PC-3 (cell line): Measurements from ENCODE around the gene SMC1A. TPM values are rescaled to one million over a fixed set of nuclear protein-coding genes. Genes with fewer than 3 reads are reported as not detected.
"Not testable (repeated sequence)": the region's sequence is repeated elsewhere in the genome, so short reads cannot be mapped to it uniquely, and the experiment has no call there.

Experiments
- ATAC-seq: fragments of 200-7000 bp; cut with Tn5 transposase; 2 replicates; pipeline ENCODE4 v1.9.1; 2020; ENCODE audit warnings: mild to moderate bottlenecking, moderate library complexity
- BruUV-seq: library from RNA; stranded (reverse); fragments of 400-500 nt; replicated peaks from 2 replicates; lab custom pipeline; 2021; lab: Mats Ljungman, UMichigan
- CTCF ChIA-PET: fragments of 300-600 bp; sonication (Branson Sonifier 250); formaldehyde crosslinking; loops from one replicate; lab custom pipeline; 2022; ENCODE audit warnings: antibody characterized with exemption; lab: Charles Lee
- POLR2A ChIA-PET: fragments of 300-600 bp; sonication (Branson Sonifier 250); formaldehyde crosslinking; loops from one replicate; lab custom pipeline; 2022; ENCODE audit warnings: antibody characterized with exemption; ENCODE audit not compliant: unreplicated experiment; lab: Charles Lee
- DNase-seq: peaks from one replicate; pipeline ENCODE4 v3.0.0-alpha.2; 2015
- H2AFZ ChIP-seq: fragments of 300-600 bp; sonication (generic); 2 replicates; pipeline ENCODE4 v1.6.0; 2016; ENCODE audit warnings: antibody characterized with exemption, low read length
- H3F3A ChIP-seq: fragments of 300-600 bp; sonication (generic); one replicate; pipeline ENCODE4 v1.6.0; 2017; ENCODE audit warnings: antibody characterized with exemption, low read length, control low read depth, mild to moderate bottlenecking; ENCODE audit not compliant: unreplicated experiment
- H3K27ac ChIP-seq: fragments of 300-600 bp; sonication (generic); 2 replicates; pipeline ENCODE4 v1.5.1; 2016; ENCODE audit warnings: mild to moderate bottlenecking, low read length
- H3K27me3 ChIP-seq: fragments of 300-600 bp; sonication (generic); 2 replicates; pipeline ENCODE4 v1.6.1; 2016; ENCODE audit warnings: low read length, mixed read lengths
- H3K36me3 ChIP-seq: fragments of 300-600 bp; sonication (generic); 2 replicates; pipeline ENCODE4 v1.6.1; 2016; ENCODE audit warnings: low read depth, mixed run types, low read length, mixed read lengths
- H3K4me1 ChIP-seq: fragments of 300-600 bp; sonication (generic); 2 replicates; pipeline ENCODE4 v1.5.1; 2016; ENCODE audit warnings: low read length; ENCODE audit not compliant: insufficient read depth
- H3K4me2 ChIP-seq: fragments of 300-600 bp; sonication (generic); 2 replicates; pipeline ENCODE4 v1.6.0; 2016; ENCODE audit warnings: low read length
- H3K4me3 ChIP-seq: fragments of 300-600 bp; sonication (generic); 2 replicates; pipeline ENCODE4 v1.5.1; 2016; ENCODE audit warnings: mild to moderate bottlenecking, low read length, mixed read lengths
- H3K79me2 ChIP-seq: fragments of 300-600 bp; sonication (generic); 2 replicates; pipeline ENCODE4 v1.6.1; 2017; ENCODE audit warnings: low read length, mixed read lengths
- H3K9ac ChIP-seq: fragments of 300-600 bp; sonication (generic); 2 replicates; pipeline ENCODE4 v1.6.0; 2016; ENCODE audit warnings: mild to moderate bottlenecking, low read length
- H3K9me2 ChIP-seq: fragments of 300-600 bp; sonication (generic); replicated peaks from 2 replicates; pipeline ENCODE4 v1.6.1; 2016; ENCODE audit warnings: mixed run types, low read length, mixed read lengths
- H3K9me3 ChIP-seq: fragments of 300-600 bp; sonication (generic); 2 replicates; pipeline ENCODE4 v1.6.1; 2016; ENCODE audit warnings: low read length, mixed read lengths
- H4K20me1 ChIP-seq: fragments of 300-600 bp; sonication (generic); 2 replicates; pipeline ENCODE4 v1.6.1; 2016; ENCODE audit warnings: low read length, mixed read lengths
- CTCF ChIP-seq: fragments of 300-600 bp; sonication (generic); conservative IDR thresholded peaks from 2 replicates; pipeline ENCODE4 v1.5.1; 2017; ENCODE audit warnings: antibody characterized with exemption, low read depth, mild to moderate bottlenecking, low read length
- EZH2 ChIP-seq: fragments of 300-600 bp; sonication (generic); IDR thresholded peaks from one replicate; pipeline ENCODE4 v1.6.1; 2017; ENCODE audit warnings: antibody characterized with exemption, mild to moderate bottlenecking, low read length; ENCODE audit not compliant: unreplicated experiment
- EZH2phosphoT487 ChIP-seq: fragments of 300-600 bp; sonication (generic); IDR thresholded peaks from 2 replicates; pipeline ENCODE4 v1.6.1; 2018; ENCODE audit warnings: mild to moderate bottlenecking, antibody characterized with exemption, low read length, borderline replicate concordance
- intact Hi-C: fragments of 100-400 bp; cut with micrococcal nuclease; formaldehyde crosslinking; loops from 2 replicates; pipeline ENCODE4 v1.9.0; 2023
- total RNA-seq: library from RNA; depleted of rRNA; stranded (reverse); fragments of >200 nt; gene quantifications from 2 replicates; pipeline ENCODE4 v1.2.3, GENCODE V29; 2014

SMC1A gene
- total RNA-seq, 1 experiment from 2014 or later = 47.6 TPM

DNA sequence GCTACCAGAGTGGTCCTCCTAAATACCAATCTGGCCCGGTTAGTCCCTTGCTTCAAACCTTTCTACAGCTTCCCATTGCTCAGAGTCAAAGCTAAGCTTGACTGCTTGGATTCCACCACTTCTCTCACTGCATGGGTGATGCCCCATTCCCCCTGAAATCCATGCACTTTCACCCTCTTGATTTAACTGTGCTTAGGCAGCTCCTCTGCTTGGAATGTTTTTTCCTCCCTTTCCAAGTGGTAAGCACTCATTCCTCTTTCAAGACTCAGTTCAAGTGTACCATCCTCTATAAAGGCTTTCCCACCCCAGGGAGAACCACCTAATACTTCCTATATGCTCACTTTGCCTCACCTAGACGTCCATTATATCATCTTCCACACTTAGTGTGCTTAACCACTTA is 49.1 kb downstream of the SMC1A start:
- no peaks in the 10 kb centered on the region for H3K4me1 ChIP-seq
- no peaks in the 10 kb centered on the region for H3K9me3 ChIP-seq
- H2AFZ ChIP-seq = no peak overlapping the region
- ChIA-PET POLR2A (no interaction called here), CTCF (no interaction called here)
- no peaks in the 10 kb centered on the region for H3F3A ChIP-seq
- no peak overlapping the region for H3K9ac ChIP-seq
- H3K27me3 ChIP-seq = no peaks in the 10 kb centered on the region
- no peak overlapping the region for H3K4me3 ChIP-seq
- no TSS peak for BruUV-seq
- ATAC-seq (no peak), DNase-seq (no peak)
- no peaks in the 10 kb centered on the region for H3K9me2 ChIP-seq
- no peak overlapping the region for H3K27ac ChIP-seq
- H3K36me3 ChIP-seq = peaks cover 3% of the 10 kb centered on the region
- H4K20me1 ChIP-seq = no peaks in the 10 kb centered on the region; the same call in 1 of the 2 replicates
- no peaks in the 10 kb centered on the region for H3K79me2 ChIP-seq
- intact Hi-C loops = no loop called here
- TF ChIP-seq CTCF (no peak), EZH2phosphoT487 (no peak), EZH2 (no peak)
- H3K4me2 ChIP-seq = no peak overlapping the region

DNA sequence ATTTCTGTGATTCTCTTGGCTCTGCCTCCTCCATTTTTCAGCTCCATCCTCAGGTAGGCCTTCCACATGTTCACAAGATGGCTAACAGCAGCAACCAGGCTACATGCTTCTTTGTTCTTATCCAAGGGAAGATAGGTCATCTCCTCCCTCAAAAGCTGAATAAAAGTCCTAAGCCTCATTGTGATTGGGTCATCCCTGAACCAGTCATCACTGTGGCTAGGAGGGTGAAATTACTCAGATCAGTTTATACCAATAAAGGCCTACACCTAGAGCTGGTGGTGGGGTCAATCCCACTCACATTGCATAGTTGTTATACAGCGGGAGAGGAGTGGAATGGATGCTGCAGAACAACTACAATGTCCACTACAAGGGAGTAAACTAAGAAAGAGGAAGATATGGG is 56.0 kb downstream of the SMC1A start:
- H3K36me3 ChIP-seq, POLR2A ChIA-PET, H3K9ac ChIP-seq, BruUV-seq, H3K4me1 ChIP-seq, intact Hi-C loops, H3K4me2 ChIP-seq, CTCF ChIA-PET, H3F3A ChIP-seq, DNase-seq, H2AFZ ChIP-seq, H3K79me2 ChIP-seq, ATAC-seq, H3K27ac ChIP-seq, H3K4me3 ChIP-seq, H4K20me1 ChIP-seq, H3K9me2 ChIP-seq, H3K27me3 ChIP-seq, H3K9me3 ChIP-seq: not testable (repeated sequence)

GRCh38 chrX:53362449-53362848 is 60.0 kb downstream of the SMC1A start:
- no peak for ATAC-seq
- no peaks in the 10 kb centered on the region for H3K27me3 ChIP-seq
- POLR2A ChIA-PET = no interaction called here

More at GRCh38 chrX:53362449-53362848, 60.0 kb downstream of the SMC1A start:
- no peaks in the 10 kb centered on the region for H3K4me1 ChIP-seq
- BruUV-seq = no TSS peak
- no peak overlapping the region for H3K27ac ChIP-seq
- TF ChIP-seq EZH2 (no peak), CTCF (no peak), EZH2phosphoT487 (no peak)
- H3K79me2 ChIP-seq = no peaks in the 10 kb centered on the region
- no peak overlapping the region for H3K4me2 ChIP-seq
- H3K9ac ChIP-seq = no peak overlapping the region
- H4K20me1 ChIP-seq = no peaks in the 10 kb centered on the region
- H3K9me2 ChIP-seq = no peaks in the 10 kb centered on the region
- H2AFZ ChIP-seq = no peak overlapping the region
- H3F3A ChIP-seq = no peaks in the 10 kb centered on the region
- CTCF ChIA-PET = no interaction called here
- intact Hi-C loops = no loop called here
- DNase-seq = no peak
- no peaks in the 10 kb centered on the region for H3K9me3 ChIP-seq
- H3K36me3 ChIP-seq = no peaks in the 10 kb centered on the region
- H3K4me3 ChIP-seq = no peak overlapping the region
